ENCODE measurements around the gene DNAJC15.

The DNAJC15 gene

GRCh38 chr13:43129066-43129465, 105.7 kb downstream of the DNAJC15 start:
- DNase-seq = no peak

- DNase-seq = no peak
These were observed 106.2 kb downstream of the DNAJC15 start for GRCh38 chr13:43129511-43130110.

GRCh38 chr13:43132257-43132656, 108.9 kb downstream of the DNAJC15 start:
- DNase-seq = no peak

- DNase-seq = no peak
These were observed 109.5 kb downstream of the DNAJC15 start for GRCh38 chr13:43132911-43133310.

DNA sequence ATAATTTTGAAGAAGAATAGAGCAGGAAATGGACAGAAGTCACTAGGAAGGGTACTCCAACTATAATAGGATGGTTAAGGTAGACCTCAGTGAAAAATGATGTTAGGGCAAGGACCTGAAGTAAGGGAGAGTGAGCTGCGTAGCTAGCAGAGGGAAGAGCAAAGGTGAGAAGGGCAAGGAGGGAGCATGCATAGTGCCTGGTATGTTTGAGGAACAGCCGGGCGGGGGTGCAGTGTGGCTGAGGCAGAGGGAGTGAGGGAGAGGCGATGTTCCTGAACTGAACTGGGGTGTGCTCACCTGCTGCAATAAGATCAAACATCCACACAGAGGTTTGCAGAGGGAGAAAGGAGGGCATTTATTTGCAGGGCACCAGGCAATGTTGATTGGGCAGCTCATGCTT, 110.4 kb downstream of the DNAJC15 start:
- no peak for DNase-seq

- DNase-seq = no peak
These were observed 111.5 kb downstream of the DNAJC15 start for GRCh38 chr13:43134868-43135267.

DNA sequence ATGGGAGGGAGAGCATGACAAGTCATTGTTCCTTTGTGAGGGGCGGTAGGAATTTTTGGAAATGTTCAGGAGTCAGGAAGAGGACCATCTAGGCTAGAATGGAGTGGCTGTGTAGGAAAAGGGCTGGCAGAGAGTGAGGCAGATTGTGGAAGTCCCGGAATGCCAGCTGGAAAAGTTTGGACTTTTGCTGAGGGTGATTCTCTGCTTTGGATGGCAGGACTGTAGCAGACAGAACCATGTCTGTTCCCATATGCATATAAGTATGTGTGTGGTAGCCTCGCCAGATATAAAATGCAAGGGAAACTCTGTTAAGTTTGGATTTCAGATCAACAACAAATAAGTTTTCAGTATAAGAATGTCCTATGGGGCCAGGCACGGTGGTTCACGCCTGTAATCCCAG, 112.1 kb downstream of the DNAJC15 start:
- DNase-seq = no peak

DNA sequence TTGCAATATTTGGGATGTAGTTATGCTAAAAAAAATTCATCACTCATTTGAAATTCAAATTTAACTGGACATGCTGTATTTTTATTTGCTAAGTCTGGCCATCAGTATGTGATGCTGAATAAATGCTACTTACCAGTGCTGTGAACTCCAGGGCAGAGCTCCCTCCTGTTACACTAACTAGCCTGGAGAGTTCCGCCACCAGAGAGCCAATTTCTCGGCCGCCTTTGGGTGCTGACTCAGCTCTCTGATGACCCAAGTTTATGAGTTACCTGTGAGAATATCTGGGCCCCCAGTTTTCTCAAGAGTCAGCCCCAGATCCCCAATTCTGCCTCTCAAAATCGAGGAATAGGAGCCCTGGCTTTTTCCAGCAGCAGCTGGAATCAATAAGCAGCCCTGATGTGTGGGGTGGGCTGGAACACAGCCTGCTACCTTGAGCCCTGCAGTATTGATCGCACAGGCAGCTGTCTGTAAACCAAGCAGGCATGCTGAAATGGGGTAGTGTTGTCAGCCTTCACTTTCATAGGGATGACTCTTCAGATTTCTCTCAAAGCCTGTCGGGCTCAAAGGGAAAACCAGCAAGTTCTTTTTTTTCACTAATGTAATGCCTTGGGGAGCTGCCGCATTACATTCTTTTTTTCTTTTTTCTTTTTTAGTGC, 113.7 kb downstream of the DNAJC15 start:
- DNase-seq = no peak

DNA sequence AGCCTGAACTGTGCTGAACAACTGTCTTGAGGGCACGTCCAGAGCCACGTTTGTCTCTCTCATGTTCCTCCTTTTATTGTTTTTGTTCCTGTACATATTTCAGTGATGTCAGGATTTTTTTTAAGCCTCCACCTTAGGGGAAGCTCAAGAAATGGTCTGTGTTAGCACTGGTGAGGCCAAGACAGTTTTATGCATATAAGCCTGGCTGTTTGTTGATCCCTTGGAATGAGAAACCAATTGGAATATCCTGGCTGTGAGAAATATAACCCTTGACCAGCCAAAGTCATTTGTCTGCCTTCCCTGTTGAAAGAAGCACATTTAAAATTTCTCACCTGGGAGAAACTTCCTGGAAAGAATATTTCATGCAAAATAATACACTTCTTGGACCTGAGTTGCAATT, 115.8 kb downstream of the DNAJC15 start:
- DNase-seq = no peak

DNA sequence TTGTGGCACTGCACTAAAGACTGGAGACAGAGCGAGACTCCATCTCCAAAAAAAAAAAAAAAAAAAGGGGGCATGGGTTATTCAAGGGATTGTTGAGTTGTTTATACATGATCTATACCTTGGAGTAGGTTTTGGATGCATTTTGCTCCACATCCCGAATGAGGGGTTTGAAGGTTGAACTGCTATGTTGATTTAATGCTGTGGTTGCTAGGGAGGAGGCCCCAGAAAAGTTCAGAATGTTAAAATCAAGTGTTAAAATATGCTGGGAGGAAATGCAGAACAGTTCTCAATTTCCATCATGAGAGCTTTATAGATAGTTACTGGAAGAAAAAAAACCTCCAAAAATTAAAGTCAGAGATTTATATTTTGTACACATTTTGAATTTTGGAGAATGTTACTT, 116.5 kb downstream of the DNAJC15 start:
- no peak for DNase-seq

GRCh38 chr13:43140985-43141384, 117.6 kb downstream of the DNAJC15 start:
- DNase-seq = no peak

DNA sequence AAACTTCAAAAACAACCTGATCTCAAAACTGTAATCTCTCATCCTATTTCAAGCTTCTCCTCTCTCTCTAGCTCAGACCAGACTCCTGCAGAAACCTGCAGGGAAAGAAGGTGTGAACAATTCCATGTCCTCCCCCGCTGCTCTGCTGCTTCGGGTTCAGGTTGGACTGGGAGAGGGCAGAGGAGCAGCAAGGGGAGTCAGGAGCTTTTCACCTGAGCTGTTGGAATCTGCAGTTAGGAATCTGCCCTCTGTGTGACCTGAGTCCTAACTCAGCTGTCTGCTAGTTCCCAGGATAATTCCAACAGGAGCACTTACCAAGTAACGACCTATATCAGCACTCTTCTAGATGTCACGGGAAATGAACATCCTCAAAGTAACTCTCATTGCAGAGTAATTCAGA, 118.3 kb downstream of the DNAJC15 start:
- DNase-seq = no peak

- DNase-seq = no peak
These were observed 120.2 kb downstream of the DNAJC15 start for GRCh38 chr13:43143591-43143990.

GRCh38 chr13:43145534-43146196, 122.3 kb downstream of the DNAJC15 start:
- no peak for DNase-seq

- DNase-seq = no peak
These were observed 123.0 kb downstream of the DNAJC15 start for GRCh38 chr13:43146400-43146799.

- no peak for DNase-seq
These were observed 127.2 kb downstream of the DNAJC15 start for GRCh38 chr13:43150369-43151207.

DNA sequence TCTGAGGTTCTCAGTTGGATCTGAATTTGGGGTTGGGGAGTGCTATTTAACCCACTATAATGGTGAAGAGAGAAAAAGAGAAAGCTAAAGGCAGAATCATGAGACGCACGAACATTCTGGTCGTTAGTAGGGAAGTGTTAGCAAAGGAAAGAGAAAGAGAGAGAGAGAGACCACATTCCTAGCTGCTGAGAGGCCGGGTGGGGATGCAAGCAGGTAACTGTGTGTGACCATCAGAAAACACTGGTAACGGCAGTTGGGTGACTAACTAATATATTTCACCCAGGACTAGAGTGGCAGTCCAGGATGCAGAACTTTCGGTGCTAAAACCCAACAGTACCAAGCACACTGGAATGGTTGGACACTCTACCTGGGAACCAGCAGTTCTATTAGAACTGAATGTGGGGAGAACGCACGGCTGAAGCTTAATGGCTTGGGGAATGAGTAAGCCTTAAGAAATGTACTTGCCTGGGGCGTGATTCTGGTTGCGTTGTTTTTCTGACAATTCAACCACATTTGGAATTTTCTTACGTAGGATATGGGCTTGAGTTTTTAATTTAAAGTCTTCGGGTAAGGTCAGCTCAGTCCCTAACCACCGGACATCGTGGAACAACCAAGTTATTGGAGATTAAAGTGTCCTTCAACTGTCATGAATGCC, 130.2 kb downstream of the DNAJC15 start:
- no peak for DNase-seq

- no peak for DNase-seq
These were observed 130.8 kb downstream of the DNAJC15 start for GRCh38 chr13:43154156-43154651.

GRCh38 chr13:43154839-43155238, 131.5 kb downstream of the DNAJC15 start:
- no peak for DNase-seq

DNA sequence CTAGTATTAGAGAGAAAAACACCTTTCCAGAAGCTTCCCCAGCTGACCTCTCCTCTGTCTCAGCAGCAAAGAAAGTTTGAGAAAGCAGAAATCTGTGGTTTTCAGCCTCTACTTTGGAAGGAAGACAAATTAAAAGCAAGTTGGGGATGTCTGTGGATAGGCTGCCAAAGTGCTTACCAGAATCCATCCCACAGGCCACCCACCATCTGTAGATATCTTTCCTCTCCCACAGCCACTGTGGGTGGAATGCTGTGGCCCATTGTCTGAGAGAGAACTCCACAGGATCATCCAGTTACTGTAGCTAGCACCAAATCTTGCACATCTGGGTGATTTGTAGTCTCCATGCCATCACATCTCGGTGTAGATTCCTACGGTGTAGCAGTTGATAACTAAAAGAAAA, 133.5 kb downstream of the DNAJC15 start:
- no peak for DNase-seq

DNA sequence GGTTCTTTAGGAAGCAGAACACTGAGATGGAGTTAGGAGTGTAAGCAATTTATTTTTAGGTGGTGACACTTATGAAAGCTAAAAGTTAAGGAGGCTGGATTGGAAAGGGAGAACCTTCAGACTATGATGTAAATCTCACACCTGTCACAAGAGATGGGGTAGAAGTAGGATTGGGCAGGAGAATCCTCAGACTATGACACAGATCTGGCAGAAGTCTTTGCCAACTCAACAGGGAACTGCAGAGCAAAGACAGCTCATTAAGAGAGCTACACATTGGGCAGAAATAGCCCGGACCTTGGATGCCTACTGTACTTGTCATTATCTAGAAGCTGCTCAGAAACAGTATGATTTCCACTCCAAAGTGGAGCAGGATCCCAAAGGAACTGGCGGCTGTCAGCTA, 134.4 kb downstream of the DNAJC15 start:
- DNase-seq = no peak

DNA sequence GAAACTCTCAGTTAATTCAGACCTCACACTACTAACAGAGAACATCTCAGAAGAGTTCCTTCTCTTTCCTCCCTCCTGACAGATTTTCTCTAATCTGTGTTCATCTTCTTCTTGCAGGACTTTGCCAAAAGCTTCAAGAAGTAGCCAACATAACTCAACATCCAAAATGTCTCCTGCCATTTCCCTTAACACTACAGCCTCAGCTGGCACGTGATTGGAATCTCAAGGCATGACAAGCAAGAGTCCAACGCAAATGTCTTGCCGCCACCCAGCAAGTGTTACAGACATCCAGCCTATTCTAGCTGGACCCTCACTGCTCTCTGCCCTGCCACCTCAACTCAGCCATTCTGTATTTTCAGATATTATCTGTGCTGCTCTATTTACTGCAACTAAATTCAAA, 135.1 kb downstream of the DNAJC15 start:
- DNase-seq = no peak

- DNase-seq = no peak
These were observed 135.7 kb downstream of the DNAJC15 start for GRCh38 chr13:43159026-43159461.

All from cortex of kidney (tissue), 1 donor.